Gastrocnemius medialis (tissue), 4 donors: ENCODE measurements around the gene ANKS1B.

Experiments
- CTCF ChIP-seq, 5 experiments: fragments of 450-650 bp in 3 of 5; fragments of 200-600 bp in 2 of 5; sonication (generic) in 2 of 5; IDR thresholded peaks in 4 of 5; conservative IDR thresholded peaks in 1 of 5; 1 replicate in 4 of 5; 2 replicates in 1 of 5; pipeline ENCODE4 v1.5.1; 2016 to 2019; ENCODE audit warnings: antibody characterized with exemption in 5 of 5, mild to moderate bottlenecking in 3 of 5, moderate library complexity in 3 of 5
- POLR2A ChIP-seq, 2 donors: fragments of 450-650 bp; IDR thresholded peaks; one replicate each; pipeline ENCODE4 v1.6.1; 2017; ENCODE audit warnings: antibody characterized with exemption in 2 of 2, mild to moderate bottlenecking in 2 of 2, moderate library complexity in 2 of 2

DNA sequence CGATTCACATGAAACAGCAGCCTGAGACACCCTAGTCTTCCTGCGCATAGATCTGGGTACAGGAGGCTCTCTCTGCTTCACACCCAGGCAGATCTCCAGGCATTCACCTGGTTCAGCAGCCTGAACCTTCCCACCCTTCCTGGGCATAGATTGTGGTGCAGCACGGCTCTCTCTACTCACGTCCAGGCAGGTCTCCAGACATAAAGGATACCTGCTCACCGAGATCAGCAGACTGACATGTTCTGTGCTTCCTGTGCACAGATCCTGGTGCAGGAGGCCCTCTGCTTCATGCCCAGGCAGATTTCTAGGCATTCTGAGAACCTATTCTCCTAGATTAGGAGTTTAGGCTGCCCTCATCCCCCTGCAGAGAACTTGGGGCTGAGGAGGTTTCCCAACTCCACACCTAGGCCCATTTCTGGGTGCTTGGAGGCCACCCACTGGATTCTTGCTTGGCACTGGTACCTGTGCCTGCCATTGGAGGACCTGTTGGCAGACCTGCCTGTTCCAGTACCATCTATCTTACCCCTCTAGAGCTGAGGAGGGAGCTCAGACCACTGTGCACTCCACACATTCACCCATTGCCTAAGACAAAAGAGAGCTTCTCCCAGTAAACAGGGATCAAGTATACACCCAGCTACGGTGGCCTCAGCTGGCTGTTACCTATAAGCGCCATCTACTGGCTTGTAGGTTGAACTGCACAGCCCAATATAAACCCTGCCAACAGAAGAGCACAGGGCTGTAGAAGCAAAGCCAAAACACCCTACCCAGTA, 365.2 kb downstream of the ANKS1B start:
- TF ChIP-seq CTCF (IDR thresholded peaks at IDR 0.05 in 4 of 5, conservative IDR thresholded peaks at IDR 0.05 in 1 of 5) (no peak), POLR2A (IDR thresholded peaks at IDR 0.05) (no peak)
